ENCODE data around the gene TP53BP1.

The TP53BP1 gene

DNA sequence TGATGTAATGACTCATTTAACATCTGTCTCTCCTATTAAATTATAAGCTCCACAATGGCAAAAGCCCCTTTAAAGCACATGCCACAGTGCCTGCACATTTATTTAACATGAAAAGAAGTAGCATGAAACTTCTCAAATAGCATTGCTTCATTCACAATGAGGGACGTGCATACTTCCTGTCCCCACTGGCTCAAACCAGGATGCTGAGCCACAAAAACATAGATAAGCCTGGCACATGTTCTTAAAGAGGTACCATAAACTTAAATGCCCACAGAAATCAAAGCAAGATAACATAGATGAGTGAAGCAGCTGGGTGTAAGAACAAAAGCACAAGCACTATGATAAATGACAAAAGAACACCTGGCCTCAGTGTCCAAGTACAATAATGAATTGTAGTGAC is 3.8 kb downstream of the TP53BP1 start:
- no peak for DNase-seq (ENCODE audit: low read depth)

DNA sequence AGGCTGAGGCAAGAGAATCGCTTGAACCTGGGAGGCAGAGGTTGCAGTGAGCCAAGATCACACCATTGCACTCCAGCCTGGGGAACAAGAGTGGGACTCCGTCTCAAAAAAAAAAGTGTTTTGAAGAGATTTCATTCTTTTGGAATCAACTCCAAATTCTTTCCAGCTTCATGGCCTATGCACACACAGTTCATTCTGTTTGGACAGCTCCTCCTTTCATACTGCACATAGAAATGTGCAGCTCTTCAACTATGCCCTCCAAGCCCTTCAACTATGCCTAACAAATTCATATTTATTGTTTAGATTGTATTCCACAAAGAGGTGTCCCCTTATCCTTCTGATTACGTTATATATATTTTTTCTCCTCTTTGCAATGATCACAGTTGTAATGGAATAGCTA is 4.2 kb downstream of the TP53BP1 start:
- DNase-seq (ENCODE audit: low read depth), result no peak

DNA sequence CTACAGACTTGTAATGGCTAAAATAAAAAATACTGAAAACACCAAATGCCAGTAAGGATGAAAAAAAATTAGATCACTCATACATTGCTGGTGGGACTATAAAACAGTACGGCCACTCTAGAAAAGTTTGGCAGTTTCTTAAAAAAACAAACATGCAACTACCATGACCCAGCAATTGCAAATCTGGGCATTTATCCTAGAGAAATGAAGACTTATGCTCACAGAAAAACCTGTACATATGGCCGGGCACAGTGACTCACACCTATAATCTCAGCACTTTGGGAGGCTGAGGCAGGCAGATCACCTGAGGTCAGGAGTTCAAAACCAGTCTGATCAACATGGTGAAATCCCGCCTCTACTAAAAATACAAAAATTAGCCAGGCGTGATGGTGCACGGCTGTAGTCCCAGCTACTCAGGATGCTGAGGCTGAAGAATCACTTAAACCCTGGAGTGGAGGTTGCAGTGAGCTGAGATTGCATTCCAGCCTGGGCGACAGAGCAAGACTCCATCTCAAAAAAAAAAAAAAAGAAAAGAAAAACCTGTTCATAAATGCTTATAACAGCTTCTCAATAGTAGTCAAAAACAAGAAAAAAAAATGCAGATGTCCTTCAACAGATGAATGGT is 5.6 kb downstream of the TP53BP1 start:
- no peak for DNase-seq (ENCODE audit: low read depth)

DNA sequence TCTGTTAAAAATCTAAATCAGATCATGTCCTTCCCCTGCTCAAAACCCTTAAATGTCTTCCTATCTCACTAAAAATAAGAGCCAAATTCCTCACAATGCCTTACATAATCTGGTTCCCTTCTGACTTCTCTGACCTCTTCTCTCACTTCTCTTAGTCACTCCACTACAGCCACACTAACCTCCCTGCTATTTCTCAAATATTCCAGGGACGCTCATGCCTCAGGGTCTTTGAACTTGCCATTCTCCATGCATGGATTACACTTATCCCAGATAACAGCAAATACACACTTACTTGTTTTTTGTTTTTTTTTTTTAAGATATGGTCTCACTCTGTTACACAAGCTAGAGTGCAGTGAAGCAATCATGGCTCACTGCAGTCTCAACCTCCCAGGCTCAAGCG is 8.5 kb downstream of the TP53BP1 start:
- DNase-seq (ENCODE audit: low read depth), result no peak

DNA sequence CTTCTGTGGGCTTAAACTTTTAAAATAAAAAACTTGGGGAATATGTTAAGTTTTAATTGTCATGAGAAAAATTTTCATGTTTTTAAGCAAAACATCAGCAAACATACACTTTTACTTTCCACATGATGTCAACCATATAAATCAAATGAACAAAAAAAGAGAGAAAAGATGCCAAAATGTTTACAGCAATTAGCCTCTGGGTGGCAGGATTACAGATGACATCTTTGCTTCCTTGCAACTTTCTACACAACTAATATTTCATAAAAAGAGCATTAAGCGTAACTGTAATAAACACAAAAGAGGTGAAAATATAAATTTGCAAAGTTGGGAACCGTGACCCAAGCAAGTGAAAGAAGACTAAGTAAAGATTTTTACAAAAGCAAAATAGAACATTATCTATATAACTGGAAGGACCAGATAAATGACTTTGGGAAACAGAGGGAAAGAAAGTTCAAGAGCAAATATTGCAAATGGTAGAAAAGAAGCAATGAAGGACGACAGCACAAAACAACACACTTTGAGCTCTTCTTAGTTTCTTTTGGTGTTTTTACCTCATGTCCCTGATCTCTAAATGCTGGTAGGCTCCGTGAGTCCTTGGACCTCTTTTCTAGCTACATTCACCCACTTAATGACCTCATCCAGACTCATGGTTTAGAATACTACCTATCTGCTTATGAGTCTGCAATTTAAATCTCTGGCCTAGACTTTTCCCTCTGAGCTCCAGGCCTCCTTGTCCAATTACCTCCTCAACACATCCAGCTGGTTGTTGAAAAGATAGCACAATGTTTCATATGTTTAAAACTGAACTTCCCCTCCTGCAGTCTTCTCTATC is 9.4 kb downstream of the TP53BP1 start:
- no peak for DNase-seq (ENCODE audit: low read depth)

DNA sequence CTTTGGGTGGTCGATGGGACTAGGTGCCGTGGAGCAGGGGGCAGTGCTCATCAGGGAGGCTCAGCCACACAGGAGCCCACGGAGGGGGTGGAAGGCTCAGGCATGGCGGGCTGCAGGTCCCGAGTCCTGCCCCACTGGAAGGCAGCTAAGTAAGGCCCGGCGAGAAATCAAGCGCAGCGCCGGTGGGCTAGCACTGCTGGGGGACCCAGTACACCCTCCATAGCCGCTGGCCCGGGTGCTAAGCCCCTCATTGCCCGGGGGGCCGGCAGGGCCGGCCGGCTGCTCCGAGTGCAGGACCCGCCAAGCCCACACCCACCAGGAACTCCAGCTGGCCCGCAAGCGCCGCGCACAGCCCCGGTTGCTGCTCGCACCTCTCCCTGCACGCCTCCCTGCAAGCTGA is 19.1 kb downstream of the TP53BP1 start:
- DNase-seq (ENCODE audit: low read depth), result no peak

DNA sequence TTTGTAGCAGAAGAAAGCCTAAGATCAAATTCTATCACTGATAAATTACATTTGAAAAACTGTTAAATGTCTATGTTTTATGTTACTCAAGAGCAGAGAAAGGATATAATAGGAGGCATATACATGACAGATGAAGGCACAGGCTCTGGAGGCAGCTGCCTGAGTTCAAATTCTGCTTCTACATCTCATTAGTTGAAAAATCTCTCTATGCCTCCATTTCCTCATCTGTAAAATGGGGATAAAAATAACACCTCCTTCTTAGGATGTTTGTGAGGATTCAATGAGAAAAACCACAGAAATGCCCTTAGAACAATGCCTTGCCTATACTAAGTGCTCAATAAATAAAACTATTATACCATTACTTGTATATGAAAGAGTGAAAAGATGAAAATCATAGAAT is 21.0 kb downstream of the TP53BP1 start:
- no peak for DNase-seq (ENCODE audit: low read depth)

DNA sequence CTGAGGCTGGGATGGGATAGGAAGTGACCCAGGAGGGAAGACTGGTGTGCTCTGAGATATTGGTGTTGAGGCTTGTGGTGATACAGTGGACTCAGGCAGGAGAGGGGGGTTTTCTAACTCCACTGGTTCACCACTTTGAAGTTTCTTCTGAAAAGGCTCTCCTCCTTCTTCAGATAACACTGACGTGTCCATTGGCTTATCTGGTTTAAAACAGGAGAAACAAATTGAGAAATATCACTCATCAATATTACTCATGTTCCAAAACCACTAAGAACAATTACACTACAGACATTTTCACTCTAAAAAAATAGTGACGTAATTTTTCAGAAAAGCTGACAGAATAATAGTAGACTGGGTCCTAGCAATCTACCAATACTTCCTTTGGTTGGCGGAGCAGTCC is 23.1 kb downstream of the TP53BP1 start:
- DNase-seq (ENCODE audit: low read depth), result peak; percentile 78

DNA sequence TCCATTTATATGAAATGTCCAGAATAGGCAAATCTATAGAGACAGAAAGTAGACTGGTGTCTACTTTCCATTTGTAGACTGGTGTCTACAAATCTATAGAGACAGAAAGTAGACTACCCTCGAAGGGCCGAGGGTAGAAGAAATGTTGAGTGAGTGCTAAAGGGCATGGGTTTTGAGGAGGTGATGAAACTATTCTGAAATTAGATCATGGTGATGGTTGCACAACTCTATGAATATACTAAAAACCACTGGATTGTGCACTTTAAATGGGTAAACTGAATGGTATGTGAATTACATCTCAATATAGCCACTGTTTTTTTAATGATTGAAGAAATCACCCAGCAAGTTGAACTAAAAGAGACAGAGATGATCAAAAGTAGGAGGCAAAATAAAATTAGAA is 27.9 kb downstream of the TP53BP1 start:
- DNase-seq (ENCODE audit: low read depth), result peak; percentile 79

DNA sequence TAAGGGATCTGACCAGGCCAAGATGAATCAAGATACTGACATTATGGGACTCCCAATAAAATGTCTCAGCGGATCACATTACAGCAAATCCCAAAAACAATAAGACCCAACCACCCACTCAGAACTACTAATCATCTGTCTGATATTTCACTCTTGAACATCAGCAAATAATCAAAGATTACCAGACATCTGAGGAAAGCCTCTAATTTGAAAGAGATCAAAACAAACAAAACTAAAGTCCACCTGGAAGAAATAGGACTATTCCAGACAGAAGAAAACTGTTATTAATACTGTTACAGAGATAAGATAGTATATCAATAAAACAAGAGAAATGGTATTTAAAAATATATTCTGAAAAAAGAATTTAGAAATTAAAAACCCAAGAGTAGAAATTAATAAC is 29.0 kb downstream of the TP53BP1 start:
- DNase-seq (ENCODE audit: low read depth), result no peak

DNA sequence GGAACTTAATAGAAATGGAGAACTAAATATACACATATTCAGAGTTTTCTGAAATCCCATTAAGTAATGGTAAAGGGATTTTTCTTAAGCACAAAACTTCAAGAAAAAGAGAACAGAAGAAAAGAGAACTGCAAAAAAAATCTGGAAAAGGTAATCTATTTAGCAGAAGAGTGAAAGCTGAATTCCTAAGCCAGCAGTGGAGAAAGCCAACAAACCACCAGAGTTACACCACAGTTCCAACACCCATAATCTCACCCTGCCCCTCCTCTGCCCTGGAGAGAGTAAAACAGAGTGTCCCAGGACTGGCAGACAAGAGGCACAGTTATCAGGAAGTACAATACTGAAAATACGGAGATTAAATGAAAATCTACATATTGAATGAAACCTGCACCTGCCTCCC is 29.4 kb downstream of the TP53BP1 start:
- no peak for DNase-seq (ENCODE audit: low read depth)

DNA sequence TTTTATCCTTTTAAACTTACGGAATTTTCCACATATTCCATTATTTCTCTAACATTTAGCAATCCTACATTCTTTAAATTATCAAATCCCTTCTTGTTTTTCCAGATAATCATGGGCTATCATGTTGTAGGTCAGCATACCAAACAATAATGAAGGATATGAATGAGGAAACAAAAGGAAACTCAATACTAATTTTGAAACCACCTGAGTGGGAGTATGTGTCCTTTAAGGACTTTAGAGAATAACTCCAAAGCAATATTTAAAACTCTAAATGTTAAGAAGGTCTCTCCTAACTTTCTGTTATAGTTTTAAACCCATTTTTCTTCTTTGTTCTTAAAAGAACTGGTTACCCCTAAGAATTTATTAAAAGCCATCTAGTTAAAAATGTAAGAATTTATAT is 43.0 kb downstream of the TP53BP1 start:
- DNase-seq (ENCODE audit: low read depth), result no peak

DNA sequence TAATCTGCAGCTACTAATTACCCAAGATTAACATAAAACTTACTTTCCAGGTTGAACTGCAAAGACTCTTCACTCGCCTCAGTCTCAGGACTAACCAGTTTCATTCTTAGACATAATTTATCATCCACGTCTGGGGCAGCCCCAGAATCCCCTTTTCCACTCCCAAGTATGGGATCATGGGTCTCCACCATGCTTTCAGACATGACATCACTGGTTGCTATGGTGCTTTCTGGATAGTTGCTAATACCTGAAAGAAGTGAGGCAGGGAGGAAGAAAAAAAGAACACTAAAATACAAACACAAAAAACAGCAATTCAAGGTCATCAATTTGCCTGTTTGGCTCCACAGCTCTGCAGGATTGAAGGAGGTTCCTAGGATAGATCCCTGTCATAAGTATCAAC is 46.6 kb downstream of the TP53BP1 start:
- no peak for DNase-seq (ENCODE audit: low read depth)

DNA sequence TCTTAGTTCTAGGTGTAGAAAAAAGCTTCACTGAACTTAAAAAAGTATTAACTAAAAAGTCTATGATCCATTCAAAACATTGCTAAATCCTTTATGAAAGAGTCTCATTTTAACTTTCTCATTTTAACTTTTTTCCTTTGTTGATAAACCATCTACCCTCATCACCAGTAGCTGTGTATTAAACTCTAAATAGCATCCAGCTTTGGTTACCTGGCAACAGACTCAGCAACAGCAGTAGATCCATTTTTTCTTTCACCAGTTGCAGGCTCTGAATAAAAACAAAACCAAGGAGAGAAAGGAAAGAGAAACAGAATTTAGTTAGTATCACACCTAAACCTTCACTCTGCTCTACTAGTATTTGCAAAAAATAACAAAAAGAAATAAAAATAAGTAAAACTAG is 51.6 kb downstream of the TP53BP1 start:
- DNase-seq (ENCODE audit: low read depth), result peak; percentile 9

DNA sequence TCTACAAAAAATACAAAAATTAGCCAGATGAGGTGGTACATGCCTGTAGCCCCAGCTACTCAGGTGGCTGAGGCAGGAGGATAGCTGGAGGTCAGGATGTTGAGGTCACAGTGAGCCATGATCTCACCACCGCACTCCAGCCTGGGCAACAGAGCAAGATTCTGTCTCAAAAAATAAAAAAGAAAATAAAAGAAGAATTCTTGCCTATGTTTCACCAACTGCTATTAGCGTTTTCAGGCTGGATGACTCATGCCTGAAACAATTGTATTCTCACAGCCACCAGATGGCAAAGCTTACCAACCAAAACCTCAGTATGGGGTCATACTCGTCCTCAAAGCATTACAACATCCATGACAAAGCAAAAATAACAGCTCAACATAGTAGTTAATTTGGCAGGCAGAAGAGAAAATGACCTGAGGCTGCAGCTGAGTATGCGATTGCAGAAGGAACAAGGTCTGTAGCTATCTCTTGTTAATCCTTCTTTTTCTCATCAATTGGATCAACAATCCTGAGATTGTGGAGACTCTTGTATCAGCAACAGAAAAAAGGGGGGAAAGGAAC is 52.2 kb downstream of the TP53BP1 start:
- DNase-seq (ENCODE audit: low read depth), result peak; percentile 96

DNA sequence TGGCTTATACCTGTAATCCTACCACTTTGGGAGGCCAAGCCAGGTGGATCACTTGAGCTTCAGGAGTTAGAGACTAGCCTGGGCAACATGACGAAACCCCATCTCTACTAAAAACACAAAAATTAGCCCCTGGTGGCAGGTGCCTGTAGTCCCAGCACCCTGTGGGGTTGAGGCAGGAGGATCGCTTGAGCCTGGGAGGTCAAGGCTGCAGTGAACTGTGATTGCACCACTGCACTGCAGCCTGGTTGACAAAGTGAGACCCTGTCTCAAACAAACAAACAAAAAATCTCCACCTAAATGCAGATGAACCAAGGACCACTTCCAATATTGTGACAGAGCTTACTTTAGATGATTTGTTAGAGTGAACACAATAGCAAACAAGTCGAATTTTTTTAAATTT is 53.7 kb downstream of the TP53BP1 start:
- no peak for DNase-seq (ENCODE audit: low read depth)

DNA sequence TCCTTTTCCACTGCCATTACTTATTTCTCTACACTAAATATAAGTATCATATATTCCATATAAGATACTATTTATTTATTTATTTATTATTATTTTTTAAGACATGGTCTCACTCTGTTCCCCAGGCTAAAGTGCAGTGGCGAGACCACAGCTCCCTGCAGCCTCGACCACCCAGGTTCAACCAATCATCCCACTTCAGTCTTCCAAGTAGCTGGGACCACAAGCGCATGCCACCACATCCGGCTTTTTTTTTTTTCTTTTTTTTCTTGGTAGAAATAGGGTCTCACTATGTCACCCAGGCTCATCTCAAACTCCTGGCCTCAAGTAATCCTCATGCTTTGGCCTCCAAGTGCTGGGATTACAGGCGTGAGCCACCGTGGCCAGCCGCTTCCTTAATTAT is 56.6 kb downstream of the TP53BP1 start:
- DNase-seq (ENCODE audit: low read depth), result no peak

DNA sequence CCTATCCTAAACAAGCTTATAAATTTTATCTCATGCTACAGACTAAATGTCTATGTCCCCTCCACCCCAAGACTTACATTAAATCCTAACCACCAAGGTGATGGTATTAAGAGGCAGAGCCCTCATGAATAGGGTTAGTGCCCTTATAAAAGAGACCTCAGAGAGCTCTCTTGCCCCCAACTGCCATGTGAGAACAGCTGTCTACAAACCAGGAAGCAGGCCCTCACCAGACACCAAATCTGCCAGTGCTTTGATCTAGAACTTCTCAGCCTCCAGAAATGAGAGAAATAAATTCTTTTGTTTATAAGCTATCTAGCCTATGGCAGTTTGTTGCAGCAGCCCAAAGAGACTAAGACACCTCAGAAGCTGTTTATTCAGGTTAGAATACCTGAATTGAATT is 58.5 kb downstream of the TP53BP1 start:
- DNase-seq (ENCODE audit: low read depth), result no peak

DNA sequence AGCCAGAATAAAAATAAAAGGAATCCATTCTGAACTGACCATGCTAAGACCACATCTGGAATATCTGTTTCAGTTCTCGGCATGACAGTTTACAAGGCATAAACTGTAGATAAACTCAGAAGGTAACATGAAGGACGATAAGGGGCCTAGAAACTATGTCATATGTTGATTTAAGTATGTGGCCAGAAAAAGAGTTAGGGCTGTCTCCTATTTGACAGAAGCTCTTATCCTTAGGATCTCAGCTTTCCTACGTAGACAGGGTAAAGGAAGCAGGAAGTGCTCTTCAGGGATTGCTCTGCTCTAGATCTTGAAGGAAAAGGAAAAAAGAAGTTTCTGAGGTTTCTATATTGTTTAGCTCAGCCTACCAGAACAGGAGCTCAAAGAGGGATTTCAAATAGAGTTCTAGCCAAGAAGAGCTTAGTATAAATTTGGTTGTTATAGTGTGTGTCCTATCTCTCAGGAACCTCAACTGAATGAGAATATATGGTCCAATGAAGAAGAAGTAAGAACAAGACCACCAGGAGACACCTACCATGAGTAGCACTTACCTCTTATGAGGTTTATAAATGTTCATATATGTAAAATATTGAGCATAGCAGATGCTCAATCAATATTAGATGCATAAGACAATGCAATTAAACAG is 59.2 kb downstream of the TP53BP1 start:
- DNase-seq (ENCODE audit: low read depth), result no peak

DNA sequence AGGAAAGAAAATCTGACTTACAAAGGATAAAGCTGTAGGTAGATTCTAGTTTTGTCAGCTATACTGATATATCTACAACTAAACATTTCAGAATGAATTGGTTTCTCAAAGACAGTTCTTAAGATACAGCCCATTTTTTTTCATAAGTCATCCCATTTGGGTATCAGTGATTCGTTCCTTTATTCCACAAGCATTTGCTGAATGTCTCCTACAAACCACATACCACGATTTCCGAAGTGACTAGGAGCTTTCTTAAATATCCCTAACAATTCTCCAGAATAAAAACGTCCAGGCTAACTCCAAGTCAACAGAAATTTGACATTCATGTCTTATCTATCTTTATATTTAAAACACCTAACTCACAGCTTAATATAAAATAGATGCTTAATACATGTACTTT is 59.8 kb downstream of the TP53BP1 start:
- DNase-seq (ENCODE audit: low read depth), result no peak

DNA sequence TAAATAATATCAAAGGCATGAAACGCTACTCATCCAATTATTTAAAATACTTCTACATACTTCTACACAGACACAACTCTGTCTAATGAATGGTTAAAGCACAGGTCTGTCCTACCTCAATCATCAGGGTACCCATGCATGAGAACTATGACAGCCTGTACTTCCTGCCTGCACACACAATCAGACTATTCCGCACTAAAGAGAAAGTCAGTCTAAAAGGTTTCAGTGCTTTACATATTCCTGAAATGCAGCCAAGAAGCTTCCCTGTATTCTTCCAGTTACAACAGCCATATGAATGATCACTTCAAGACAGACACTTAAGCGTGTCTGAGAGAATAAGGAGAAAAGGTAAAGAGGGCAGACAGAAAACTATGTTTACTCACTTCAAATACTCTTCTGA is 63.3 kb downstream of the TP53BP1 start:
- DNase-seq (ENCODE audit: low read depth), result no peak

DNA sequence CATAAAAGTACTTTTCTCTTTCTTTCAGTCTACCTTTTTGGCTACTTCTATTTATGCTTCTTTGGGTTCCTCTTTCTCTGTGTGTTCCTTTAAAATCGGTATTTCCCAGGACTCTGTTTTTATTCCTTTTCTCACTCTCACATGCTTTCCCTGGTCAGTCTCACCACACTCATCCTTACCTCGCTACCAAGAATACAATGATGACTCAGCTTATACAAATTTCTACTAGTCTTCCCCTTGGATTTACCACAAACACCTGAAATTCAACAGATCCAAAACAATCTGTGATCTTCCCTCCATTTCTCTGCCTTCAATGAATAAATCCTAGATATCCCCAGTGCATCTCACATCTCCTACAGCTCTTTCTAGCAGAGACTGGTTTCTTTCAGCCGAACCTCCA is 69.2 kb downstream of the TP53BP1 start:
- no peak for DNase-seq (ENCODE audit: low read depth)

DNA sequence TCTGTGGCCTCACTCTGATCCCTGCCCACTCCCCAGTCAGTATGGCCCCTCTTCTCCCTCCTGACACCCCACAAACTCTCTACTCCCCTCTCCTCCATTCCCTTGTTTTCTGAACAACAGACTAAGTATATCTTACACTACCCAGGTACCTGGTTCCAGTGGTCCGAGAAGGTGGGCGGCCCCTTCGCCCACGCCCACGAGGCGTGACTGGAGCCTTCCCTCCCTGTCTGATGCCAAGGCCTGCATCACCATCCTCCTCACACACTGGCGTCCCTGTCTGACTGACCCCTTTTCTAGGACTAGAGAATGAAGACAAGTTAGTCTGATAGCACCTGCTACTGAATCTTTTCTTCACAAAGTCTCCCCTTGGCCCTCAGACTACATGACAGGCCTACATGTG is 72.1 kb downstream of the TP53BP1 start:
- DNase-seq (ENCODE audit: low read depth), result no peak
